Neural cell (in vitro differentiated cells): ENCODE measurements around the gene TMPRSS3. TPM values are rescaled to one million over a fixed set of nuclear protein-coding genes. Genes with fewer than 3 reads are reported as not detected.

Source experiments
- H2AFZ ChIP-seq: fragments of 200-600, 300-800 bp; sonication (generic), shearing (Covaris generic); 2 replicates; pipeline ENCODE4 v1.6.0; 2014; ENCODE audit warnings: low read depth, mild to moderate bottlenecking, antibody characterized with exemption, low read length, moderate library complexity
- H3F3A ChIP-seq: fragments of 200-600 bp; shearing (Covaris generic); 2 replicates; pipeline ENCODE4 v1.6.1; 2016; ENCODE audit warnings: mild to moderate bottlenecking, moderate library complexity, mixed read lengths, antibody characterized with exemption, low read length; ENCODE audit not compliant: insufficient read depth, poor library complexity, severe bottlenecking
- H3K27ac ChIP-seq: fragments of 200-600, 300-800 bp; sonication (generic), shearing (Covaris generic); 2 replicates; pipeline ENCODE4 v1.5.1; 2014; ENCODE audit warnings: mild to moderate bottlenecking, low read length, moderate library complexity
- H3K27me3 ChIP-seq: fragments of 300-800, 200-600 bp; sonication (generic), shearing (Covaris generic); 2 replicates; pipeline ENCODE4 v1.6.0; 2014; ENCODE audit warnings: mild to moderate bottlenecking, low read depth, low read length, moderate library complexity; ENCODE audit not compliant: insufficient read depth
- H3K36me3 ChIP-seq: fragments of 300-800, 200-600 bp; sonication (generic), shearing (Covaris generic); 2 replicates; pipeline ENCODE4 v1.5.1; 2014; ENCODE audit warnings: mild to moderate bottlenecking, antibody characterized with exemption, low read length, moderate library complexity; ENCODE audit not compliant: insufficient read depth
- H3K4me2 ChIP-seq: fragments of 300-800, 200-600 bp; sonication (generic), shearing (Covaris generic); 2 replicates; pipeline ENCODE4 v1.6.0; 2014; ENCODE audit warnings: mild to moderate bottlenecking, low read length
- H3K4me3 ChIP-seq: fragments of 300-800, 200-600 bp; sonication (generic), shearing (Covaris generic); 2 replicates; pipeline ENCODE4 v1.5.1; 2014; ENCODE audit warnings: mild to moderate bottlenecking, low read length, moderate library complexity
- H3K79me2 ChIP-seq: fragments of 200-600 bp; shearing (Covaris generic); replicated peaks from 2 replicates; pipeline ENCODE4 v1.6.0; 2014; ENCODE audit warnings: mild to moderate bottlenecking, low read length, moderate library complexity; ENCODE audit not compliant: insufficient read depth
- H3K9ac ChIP-seq: fragments of 300-800, 200-600 bp; sonication (generic), shearing (Covaris generic); 2 replicates; pipeline ENCODE4 v1.6.1; 2016; ENCODE audit warnings: mild to moderate bottlenecking, low read length, mixed read lengths
- H3K9me2 ChIP-seq: fragments of 200-600 bp; shearing (Covaris generic); 2 replicates; pipeline ENCODE4 v1.6.1; 2016; ENCODE audit warnings: mild to moderate bottlenecking, low read length, mixed read lengths; ENCODE audit not compliant: insufficient read depth
- H3K9me3 ChIP-seq: fragments of 200-600, 300-800 bp; sonication (generic), shearing (Covaris generic); 2 replicates; pipeline ENCODE4 v1.6.1; 2016; ENCODE audit warnings: mild to moderate bottlenecking, mixed run types, low read length, moderate library complexity, mixed read lengths
- H4K20me1 ChIP-seq: fragments of 200-600 bp; shearing (Covaris generic); 2 replicates; pipeline ENCODE4 v1.6.1; 2016; ENCODE audit warnings: mild to moderate bottlenecking, mixed run types; ENCODE audit not compliant: insufficient read depth
- CTCF ChIP-seq: fragments of 450-650 bp; IDR thresholded peaks from 2 replicates; pipeline ENCODE4 v1.5.1; 2014; ENCODE audit warnings: antibody characterized with exemption, mild to moderate bottlenecking, moderate library complexity; ENCODE audit not compliant: poor library complexity, severe bottlenecking
- EP300 ChIP-seq: fragments of 450-650 bp; conservative IDR thresholded peaks from 2 replicates; pipeline ENCODE4 v1.6.1; 2014; ENCODE audit warnings: antibody characterized with exemption, mild to moderate bottlenecking, moderate library complexity; ENCODE audit not compliant: poor library complexity, severe bottlenecking
- EZH2 ChIP-seq: fragments of 200-600, 300-800 bp; shearing (Covaris generic), sonication (generic); IDR thresholded peaks from 2 replicates; pipeline ENCODE4 v1.6.1; 2014; ENCODE audit warnings: antibody characterized with exemption, low read length, borderline replicate concordance, mild to moderate bottlenecking; ENCODE audit not compliant: insufficient read depth, poor library complexity, severe bottlenecking
- MXI1 ChIP-seq: fragments of 450-650 bp; conservative IDR thresholded peaks from 2 replicates; pipeline ENCODE4 v1.6.1; 2014; ENCODE audit warnings: antibody characterized with exemption, mild to moderate bottlenecking; ENCODE audit not compliant: poor library complexity, severe bottlenecking
- POLR2AphosphoS5 ChIP-seq: IDR thresholded peaks from 2 replicates; pipeline ENCODE4 v1.6.1; 2012
- RAD21 ChIP-seq: fragments of 450-650 bp; conservative IDR thresholded peaks from 2 replicates; pipeline ENCODE4 v1.6.1; 2014; ENCODE audit warnings: antibody characterized with exemption, mild to moderate bottlenecking, moderate library complexity
- SMC3 ChIP-seq: fragments of 450-650 bp; conservative IDR thresholded peaks from 2 replicates; pipeline ENCODE4 v1.6.1; 2014; ENCODE audit warnings: antibody characterized with exemption, mild to moderate bottlenecking, moderate library complexity; ENCODE audit not compliant: poor library complexity
- TAF1 ChIP-seq: IDR thresholded peaks from 2 replicates; pipeline ENCODE4 v1.6.1; 2012; ENCODE audit warnings: low read depth
- polyA plus RNA-seq: library from polyadenylated mRNA; depleted of rRNA; stranded (reverse); fragments of >200 nt; gene quantifications from 2 replicates; pipeline ENCODE4 v1.2.3, GENCODE V29; 2014
- TF ChIP-seq, protein P1 (sequence below): IDR thresholded peaks from 2 replicates; pipeline ENCODE4 v1.6.1; 2012; ENCODE audit warnings: borderline replicate concordance

The TMPRSS3 gene
- polyA plus RNA-seq, 1 donor from 2014 or later: 0.12 TPM

DNA sequence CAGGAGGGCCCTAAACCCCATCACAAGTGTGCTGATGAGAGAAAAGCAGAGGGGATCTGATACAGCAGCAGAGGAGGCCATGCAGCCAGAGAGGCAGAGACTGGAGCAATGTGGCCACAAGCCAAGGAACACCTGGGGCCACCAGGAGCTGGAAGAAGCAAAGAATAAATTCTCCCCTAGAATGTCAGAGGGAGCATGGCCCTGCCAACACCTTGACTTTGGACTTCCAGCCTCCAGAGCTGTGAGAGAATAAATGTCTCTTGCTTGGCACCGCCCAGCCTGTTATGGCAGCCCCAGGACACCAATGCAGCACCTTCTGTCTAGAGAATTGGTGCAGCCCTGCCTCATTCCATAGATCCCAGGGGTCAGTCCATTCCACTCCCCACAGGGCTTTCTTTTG, 33.2 kb upstream of the TMPRSS3 start:
- peaks cover 12% of the 10 kb centered on the region for H3K9me3 ChIP-seq
- no peaks in the 10 kb centered on the region for H3F3A ChIP-seq
- no peak overlapping the region for H3K4me2 ChIP-seq
- H4K20me1 ChIP-seq: no peaks in the 10 kb centered on the region
- H3K9ac ChIP-seq: no peak overlapping the region
- TF ChIP-seq MXI1 (no peak), POLR2AphosphoS5 (no peak), SMC3 (no peak), EP300 (no peak), RAD21 (no peak), EZH2 (no peak), CTCF (no peak), TAF1 (no peak)
- no peak overlapping the region for H3K27ac ChIP-seq
- no peaks in the 10 kb centered on the region for H3K79me2 ChIP-seq
- H3K36me3 ChIP-seq: no peaks in the 10 kb centered on the region
- no peak overlapping the region for H3K4me3 ChIP-seq
- H2AFZ ChIP-seq: no peak overlapping the region
- no peaks in the 10 kb centered on the region for H3K9me2 ChIP-seq
- H3K27me3 ChIP-seq: no peaks in the 10 kb centered on the region

- no peaks in the 10 kb centered on the region for H3F3A ChIP-seq
- no peak overlapping the region for H3K4me3 ChIP-seq
- no peaks in the 10 kb centered on the region for H3K27me3 ChIP-seq
- H2AFZ ChIP-seq: no peak overlapping the region
- no peak overlapping the region for H3K27ac ChIP-seq
- no peak overlapping the region for H3K4me2 ChIP-seq
- no peaks in the 10 kb centered on the region for H3K79me2 ChIP-seq
- no peaks in the 10 kb centered on the region for H4K20me1 ChIP-seq
- H3K9ac ChIP-seq: no peak overlapping the region
- TF ChIP-seq, protein P1, sequence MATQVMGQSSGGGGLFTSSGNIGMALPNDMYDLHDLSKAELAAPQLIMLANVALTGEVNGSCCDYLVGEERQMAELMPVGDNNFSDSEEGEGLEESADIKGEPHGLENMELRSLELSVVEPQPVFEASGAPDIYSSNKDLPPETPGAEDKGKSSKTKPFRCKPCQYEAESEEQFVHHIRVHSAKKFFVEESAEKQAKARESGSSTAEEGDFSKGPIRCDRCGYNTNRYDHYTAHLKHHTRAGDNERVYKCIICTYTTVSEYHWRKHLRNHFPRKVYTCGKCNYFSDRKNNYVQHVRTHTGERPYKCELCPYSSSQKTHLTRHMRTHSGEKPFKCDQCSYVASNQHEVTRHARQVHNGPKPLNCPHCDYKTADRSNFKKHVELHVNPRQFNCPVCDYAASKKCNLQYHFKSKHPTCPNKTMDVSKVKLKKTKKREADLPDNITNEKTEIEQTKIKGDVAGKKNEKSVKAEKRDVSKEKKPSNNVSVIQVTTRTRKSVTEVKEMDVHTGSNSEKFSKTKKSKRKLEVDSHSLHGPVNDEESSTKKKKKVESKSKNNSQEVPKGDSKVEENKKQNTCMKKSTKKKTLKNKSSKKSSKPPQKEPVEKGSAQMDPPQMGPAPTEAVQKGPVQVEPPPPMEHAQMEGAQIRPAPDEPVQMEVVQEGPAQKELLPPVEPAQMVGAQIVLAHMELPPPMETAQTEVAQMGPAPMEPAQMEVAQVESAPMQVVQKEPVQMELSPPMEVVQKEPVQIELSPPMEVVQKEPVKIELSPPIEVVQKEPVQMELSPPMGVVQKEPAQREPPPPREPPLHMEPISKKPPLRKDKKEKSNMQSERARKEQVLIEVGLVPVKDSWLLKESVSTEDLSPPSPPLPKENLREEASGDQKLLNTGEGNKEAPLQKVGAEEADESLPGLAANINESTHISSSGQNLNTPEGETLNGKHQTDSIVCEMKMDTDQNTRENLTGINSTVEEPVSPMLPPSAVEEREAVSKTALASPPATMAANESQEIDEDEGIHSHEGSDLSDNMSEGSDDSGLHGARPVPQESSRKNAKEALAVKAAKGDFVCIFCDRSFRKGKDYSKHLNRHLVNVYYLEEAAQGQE: no peak
- no peak for TF ChIP-seq MXI1
- no peak for TF ChIP-seq RAD21
- TF ChIP-seq SMC3: no peak
- no peak for TF ChIP-seq TAF1
- no peak for TF ChIP-seq EZH2
- TF ChIP-seq CTCF: no peak
- no peak for TF ChIP-seq POLR2AphosphoS5
- TF ChIP-seq EP300: no peak
- no peaks in the 10 kb centered on the region for H3K9me2 ChIP-seq
- H3K9me3 ChIP-seq: peaks cover 9% of the 10 kb centered on the region
- no peaks in the 10 kb centered on the region for H3K36me3 ChIP-seq
Measured at GRCh38 chr21:42427809-42428419, 32.1 kb upstream of the TMPRSS3 start.
